ENCODE measurements around the gene PSAT1. TPM values are rescaled to one million over a fixed set of nuclear protein-coding genes. Genes with fewer than 3 reads are reported as not detected.

The PSAT1 gene
- total and polyA plus RNA-seq, 9 donors: 0.83 to 153 (median 7.1) TPM

GRCh38 chr9:78369639-78370219 lies 72.8 kb downstream of the PSAT1 start:
- Histone ChIP-seq H3K36me3 (no peaks in the 10 kb centered on the region), H3K4me3 (no peak overlapping the region), H3K9me3 (no peaks in the 10 kb centered on the region), H3K27me3 (no peaks in the 10 kb centered on the region), H3K4me1 (ENCODE audit: insufficient read depth) (no peaks in the 10 kb centered on the region), H3K27ac (no peak overlapping the region)
- intact Hi-C loops (cut with DNase I): loop anchor here (5.0 to 10.0 kb wide), 4 partner anchors 102 to 112 kb away; no protein-coding TSS in a partner anchor
- WGBS, 3 donors: 21 to 32% (median 28%) methylated on average over 8 of the region's 8 CpGs
- DNase-seq: peak; percentile 68 to 87 (median 72)
- TF ChIP-seq EP300 (IDR thresholded peaks at IDR 0.05) (no peak), CTCF (IDR thresholded peaks at IDR 0.05) (peak in 2 of 3 donors; percentile 50 to 55)

GRCh38 chr9:78370991-78371390 lies 74.1 kb downstream of the PSAT1 start:
- Histone ChIP-seq H3K9me3 (no peaks in the 10 kb centered on the region), H3K4me3 (no peak overlapping the region), H3K27ac (no peak overlapping the region), H3K36me3 (no peaks in the 10 kb centered on the region), H3K4me1 (ENCODE audit: insufficient read depth) (no peaks in the 10 kb centered on the region), H3K27me3 (no peaks in the 10 kb centered on the region)
- intact Hi-C loops (cut with DNase I): no loop called here
- TF ChIP-seq CTCF (IDR thresholded peaks at IDR 0.05) (no peak), POLR2A (IDR thresholded peaks at IDR 0.05) (no peak), EP300 (IDR thresholded peaks at IDR 0.05) (no peak)
- WGBS, 3 donors: 72 to 80% (median 73%) methylated on average over 7 of the region's 7 CpGs
- no peak for DNase-seq

GRCh38 chr9:78371981-78372380 lies 75.1 kb downstream of the PSAT1 start:
- Histone ChIP-seq H3K36me3 (no peaks in the 10 kb centered on the region), H3K27me3 (no peaks in the 10 kb centered on the region), H3K9me3 (no peaks in the 10 kb centered on the region), H3K27ac (no peak overlapping the region), H3K4me3 (no peak overlapping the region), H3K4me1 (ENCODE audit: insufficient read depth) (no peaks in the 10 kb centered on the region)
- no peak for DNase-seq
- intact Hi-C loops (cut with DNase I): no loop called here
- TF ChIP-seq CTCF (IDR thresholded peaks at IDR 0.05) (no peak), POLR2A (IDR thresholded peaks at IDR 0.05) (no peak), EP300 (IDR thresholded peaks at IDR 0.05) (no peak)
- 43 to 57% (median 49%) methylated on average over 7 of the region's 7 CpGs for WGBS, 3 donors

Other genes starting within 250 kb of the PSAT1 start
- 10 to 100 TPM; 13.7 to 25.6 (median 16.3) TPM for gene CEP78, start 61.0 kb upstream of the PSAT1 start, total RNA-seq
- 10 to 100 TPM in 1 of 2 donors, 1 to 10 TPM in 1; 6.1 to 10.5 TPM for gene CEP78, start 61.0 kb upstream of the PSAT1 start, polyA plus RNA-seq